Thyroid gland (tissue), 4 donors: ENCODE results near the gene ABO.

ENCODE experiments used
- CTCF ChIP-seq, 6 experiments: fragments of 200-600 bp in 3 of 6; fragments of 450-650 bp in 3 of 6; sonication (generic) in 3 of 6; IDR thresholded peaks; one replicate each; pipeline ENCODE4 v1.5.1; 2016 to 2019; ENCODE audit warnings: antibody characterized with exemption in 6 of 6, mild to moderate bottlenecking in 2 of 6, inconsistent platforms in 1 of 6, moderate library complexity in 1 of 6
- POLR2A ChIP-seq, 2 donors: fragments of 450-650 bp; IDR thresholded peaks; one replicate each; pipeline ENCODE4 v1.6.1; 2017; ENCODE audit warnings: antibody characterized with exemption in 2 of 2, mild to moderate bottlenecking in 2 of 2, moderate library complexity in 1 of 2

GRCh38 chr9:133253268-133253667, 21.7 kb downstream of the ABO start:
- TF ChIP-seq CTCF (IDR thresholded peaks at IDR 0.05), result no peak
- TF ChIP-seq POLR2A (IDR thresholded peaks at IDR 0.05), result no peak
